GM18909 (cell line): ENCODE results near the gene ADK.

Experiments
- ATAC-seq: cut with Tn5 transposase; IDR thresholded peaks from one replicate; pipeline ENCODE4 v1.9.1; 2021; ENCODE audit warnings: mild to moderate bottlenecking; ENCODE audit not compliant: unreplicated experiment, poor library complexity

The ADK gene

DNA sequence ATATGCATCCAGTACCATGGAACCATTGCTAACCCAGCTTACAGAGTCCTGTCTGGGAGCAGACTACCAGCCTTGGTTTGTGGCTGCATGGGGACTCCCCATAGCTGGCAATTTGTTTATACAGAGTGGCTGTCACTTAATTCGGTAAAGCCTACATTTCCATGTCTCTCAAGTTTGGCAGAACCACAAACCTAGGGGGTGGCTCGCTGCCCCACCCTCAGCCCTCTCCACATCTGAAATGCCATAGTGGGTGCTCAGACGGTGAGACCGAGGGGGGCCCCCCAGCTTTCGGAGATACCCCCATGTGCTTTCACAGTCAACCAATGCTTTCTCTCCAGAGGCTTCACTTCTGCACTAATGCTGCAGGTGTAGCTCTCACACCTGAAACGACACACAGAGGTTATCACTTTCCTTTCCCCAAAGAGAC is 599.8 kb downstream of the ADK start:
- no peak for ATAC-seq

DNA sequence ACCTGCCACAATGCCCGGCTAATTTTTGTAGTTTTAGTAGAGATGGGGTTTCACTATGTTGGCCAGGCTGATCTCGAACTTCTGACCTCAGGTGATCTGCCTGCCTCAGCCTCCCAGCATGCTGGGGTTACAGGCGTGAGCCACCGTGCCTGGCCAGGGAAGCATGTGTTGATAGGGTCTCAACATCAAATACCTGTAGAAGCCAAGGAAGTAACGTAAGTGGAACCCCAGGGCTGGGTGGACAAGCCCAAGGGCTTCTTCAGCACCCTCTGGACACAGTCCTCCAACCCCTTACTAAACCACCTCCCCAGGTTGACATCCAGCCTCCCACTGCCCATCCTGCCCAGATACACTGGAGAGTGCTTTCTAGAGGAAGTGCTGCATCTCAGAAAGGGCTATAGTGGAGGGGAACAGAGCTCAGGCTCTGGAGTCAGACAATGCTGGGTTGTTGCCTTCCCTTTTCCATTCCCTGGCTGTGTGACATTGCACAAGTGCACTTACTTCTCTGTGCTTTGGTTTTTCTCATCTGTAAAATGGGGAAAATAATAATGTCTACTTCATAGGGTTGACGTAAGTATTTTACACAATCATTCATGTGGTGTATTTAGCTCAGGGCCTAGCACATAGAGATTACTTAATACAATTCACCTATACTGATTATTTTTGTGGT is 601.5 kb downstream of the ADK start:
- no peak for ATAC-seq

DNA sequence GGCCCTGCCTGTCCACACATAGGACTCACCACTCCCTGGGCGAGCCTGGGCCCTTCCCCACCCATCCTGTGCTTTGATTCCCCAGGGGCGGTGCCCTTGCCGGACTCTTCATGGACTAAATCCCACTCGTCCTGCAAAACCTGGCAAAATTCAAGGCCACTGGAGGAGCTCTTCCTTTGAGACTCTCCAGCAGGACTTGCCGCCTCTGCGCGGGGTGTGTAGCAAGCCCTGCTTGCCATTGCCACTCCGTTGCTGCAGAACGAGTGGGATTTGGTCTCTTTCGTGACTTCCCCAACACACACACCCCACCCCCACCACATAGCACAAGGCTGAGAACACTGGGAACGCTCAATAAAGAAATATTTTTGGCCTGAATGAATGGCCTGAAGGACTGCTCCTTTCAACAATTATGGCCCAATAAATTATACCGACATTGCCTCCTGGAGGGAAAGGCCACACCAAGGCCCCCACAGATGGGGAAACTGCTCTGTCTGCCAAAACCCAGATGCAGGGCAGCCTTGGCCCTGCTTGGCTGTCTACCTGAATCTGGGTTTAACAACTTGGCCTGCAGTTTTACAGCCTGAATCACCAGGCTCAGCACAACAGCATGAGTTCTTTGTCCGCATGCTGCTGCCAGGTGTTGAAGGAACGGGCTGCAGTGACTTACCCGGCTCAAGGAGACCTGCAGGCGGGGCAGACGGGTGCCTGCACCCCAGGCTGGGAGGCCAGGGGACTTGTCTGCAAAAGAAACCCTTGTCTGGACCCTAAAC is 602.6 kb downstream of the ADK start:
- ATAC-seq: no peak

DNA sequence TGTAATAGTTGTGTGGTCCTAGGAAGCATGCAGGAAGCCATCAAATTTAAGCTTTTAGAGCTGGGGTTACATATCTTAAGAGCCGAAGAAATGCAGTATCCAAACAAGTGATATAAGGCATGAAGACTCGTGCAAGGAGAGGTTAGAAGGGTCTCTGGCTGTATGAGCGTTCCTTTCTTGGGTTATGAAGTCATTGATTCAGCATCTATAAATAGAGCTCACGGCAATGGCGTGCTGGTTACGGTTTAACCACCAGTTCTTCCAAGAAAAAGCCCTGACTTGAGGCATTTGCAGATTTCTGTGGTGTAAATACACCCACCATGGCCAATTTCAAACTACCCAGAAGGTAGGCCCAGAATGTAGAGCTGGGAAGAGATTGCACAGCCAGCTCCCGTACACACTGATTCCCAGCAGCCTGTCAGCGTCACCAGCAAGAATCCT is 603.4 kb downstream of the ADK start:
- no peak for ATAC-seq

DNA sequence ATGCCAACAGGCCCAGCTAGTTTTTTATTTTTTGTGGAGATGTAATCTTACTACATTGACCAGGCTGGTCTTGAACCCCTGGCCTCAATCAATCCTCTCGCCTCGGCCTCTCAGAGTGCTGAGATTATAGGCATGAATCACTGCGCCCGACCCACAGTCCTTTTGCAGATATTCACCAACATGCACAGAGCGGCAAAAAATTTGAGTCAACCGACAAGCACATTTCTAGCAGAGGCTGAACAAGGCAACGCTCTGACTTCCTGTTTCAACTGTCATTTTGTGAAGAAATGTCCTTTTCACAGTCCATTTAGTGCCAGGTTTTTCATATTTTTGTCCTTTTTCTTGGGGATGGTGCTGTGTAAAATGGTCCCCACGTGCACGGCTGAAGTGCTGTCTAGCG is 604.3 kb downstream of the ADK start:
- ATAC-seq: no peak
